Upper lobe of left lung (tissue), 4 donors: ENCODE data around the gene MCOLN2.

Experiments used
- EP300 ChIP-seq, 4 donors: sonication (generic); formaldehyde crosslinking; IDR thresholded peaks; one replicate each; pipeline ENCODE4 v1.5.1; 2017; ENCODE audit warnings: antibody characterized with exemption in 4 of 4, control low read depth in 2 of 4
- POLR2A ChIP-seq, 4 donors: fragments of 450-650 bp; IDR thresholded peaks; one replicate each; pipeline ENCODE4 v1.5.1; 2016 to 2017; ENCODE audit warnings: antibody characterized with exemption in 4 of 4, mild to moderate bottlenecking in 2 of 4
- TF ChIP-seq, protein P1 (sequence below), 6 experiments: fragments of 450-650 bp in 4 of 6; fragments of 200-600 bp in 2 of 6; sonication (generic) in 2 of 6; IDR thresholded peaks; one replicate each; pipeline ENCODE4 v1.5.1; 2016 to 2019; ENCODE audit warnings: antibody characterized with exemption in 6 of 6

DNA sequence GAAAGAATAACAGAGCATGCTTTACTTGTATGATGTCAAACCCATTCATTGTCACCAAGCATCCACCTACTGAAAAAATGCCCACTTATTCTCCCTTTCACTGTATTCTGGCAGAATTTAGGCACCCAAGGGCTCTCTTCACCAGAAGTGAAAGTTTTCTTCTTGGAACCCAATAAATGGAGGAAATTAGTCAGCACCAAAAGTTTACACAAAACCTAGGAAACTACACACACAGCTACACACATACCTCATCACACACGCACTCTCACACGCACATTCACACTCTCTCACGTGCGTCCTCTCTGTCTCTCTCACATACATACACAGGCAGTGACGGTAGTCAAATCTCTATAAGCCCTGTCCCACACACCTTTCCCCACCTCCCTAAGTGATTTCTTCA lies 37.6 kb downstream of the MCOLN2 start:
- TF ChIP-seq, protein P1, sequence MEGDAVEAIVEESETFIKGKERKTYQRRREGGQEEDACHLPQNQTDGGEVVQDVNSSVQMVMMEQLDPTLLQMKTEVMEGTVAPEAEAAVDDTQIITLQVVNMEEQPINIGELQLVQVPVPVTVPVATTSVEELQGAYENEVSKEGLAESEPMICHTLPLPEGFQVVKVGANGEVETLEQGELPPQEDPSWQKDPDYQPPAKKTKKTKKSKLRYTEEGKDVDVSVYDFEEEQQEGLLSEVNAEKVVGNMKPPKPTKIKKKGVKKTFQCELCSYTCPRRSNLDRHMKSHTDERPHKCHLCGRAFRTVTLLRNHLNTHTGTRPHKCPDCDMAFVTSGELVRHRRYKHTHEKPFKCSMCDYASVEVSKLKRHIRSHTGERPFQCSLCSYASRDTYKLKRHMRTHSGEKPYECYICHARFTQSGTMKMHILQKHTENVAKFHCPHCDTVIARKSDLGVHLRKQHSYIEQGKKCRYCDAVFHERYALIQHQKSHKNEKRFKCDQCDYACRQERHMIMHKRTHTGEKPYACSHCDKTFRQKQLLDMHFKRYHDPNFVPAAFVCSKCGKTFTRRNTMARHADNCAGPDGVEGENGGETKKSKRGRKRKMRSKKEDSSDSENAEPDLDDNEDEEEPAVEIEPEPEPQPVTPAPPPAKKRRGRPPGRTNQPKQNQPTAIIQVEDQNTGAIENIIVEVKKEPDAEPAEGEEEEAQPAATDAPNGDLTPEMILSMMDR (IDR thresholded peaks at IDR 0.05) = no peak
- TF ChIP-seq POLR2A (IDR thresholded peaks at IDR 0.05) = no peak
- TF ChIP-seq EP300 (IDR thresholded peaks at IDR 0.05) = no peak
